IPS-18c (cell line): Measurements from ENCODE around the gene LGALS4.
"Not testable (repeated sequence)": the region's sequence is repeated elsewhere in the genome, so short reads cannot be mapped to it uniquely, and the experiment has no call there.

Experiments used
- H3K4me3 ChIP-seq: 2 replicates; pipeline ENCODE4 v1.7.0; 2013; ENCODE audit warnings: low read depth, mild to moderate bottlenecking, low read length, moderate library complexity; ENCODE audit not compliant: insufficient read depth
- H3K9me3 ChIP-seq: one replicate; pipeline ENCODE4 v1.6.1; 2013; ENCODE audit warnings: mild to moderate bottlenecking, low read length, moderate library complexity; ENCODE audit not compliant: control insufficient read depth, insufficient read depth

LGALS4 gene

DNA sequence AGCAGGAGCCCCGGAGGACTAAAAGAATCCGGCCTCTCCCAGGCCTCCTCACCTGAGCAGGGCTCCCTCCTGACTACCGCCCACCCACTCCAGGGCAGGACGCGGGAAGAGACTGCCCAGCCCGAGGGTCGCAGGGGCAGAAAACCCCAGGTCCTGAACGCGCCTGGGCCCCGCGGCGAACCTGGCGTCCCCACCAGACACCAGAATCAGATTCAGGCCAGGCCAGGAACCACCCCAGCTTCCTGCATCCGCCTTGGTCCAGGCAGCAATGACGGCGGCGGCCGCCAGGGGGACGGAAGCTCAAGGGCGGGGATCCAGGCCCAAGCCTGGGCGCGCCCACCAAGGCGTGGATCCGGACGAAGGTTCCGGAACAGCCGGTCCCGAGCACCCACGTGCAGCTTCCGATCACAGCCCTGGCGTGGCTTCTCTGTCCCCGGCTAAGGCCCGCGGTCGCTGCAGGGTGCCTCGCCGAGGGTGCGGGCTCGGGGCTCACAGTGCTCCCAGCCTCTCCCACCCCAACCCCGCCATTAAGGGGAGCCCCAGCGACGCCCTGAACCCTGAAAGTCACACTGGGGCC lies 43.0 kb downstream of the LGALS4 start:
- Histone ChIP-seq H3K9me3 (no peaks in the 10 kb centered on the region), H3K4me3 (peak overlapping the region; percentile 38; the same call in 1 of the 2 replicates)

DNA sequence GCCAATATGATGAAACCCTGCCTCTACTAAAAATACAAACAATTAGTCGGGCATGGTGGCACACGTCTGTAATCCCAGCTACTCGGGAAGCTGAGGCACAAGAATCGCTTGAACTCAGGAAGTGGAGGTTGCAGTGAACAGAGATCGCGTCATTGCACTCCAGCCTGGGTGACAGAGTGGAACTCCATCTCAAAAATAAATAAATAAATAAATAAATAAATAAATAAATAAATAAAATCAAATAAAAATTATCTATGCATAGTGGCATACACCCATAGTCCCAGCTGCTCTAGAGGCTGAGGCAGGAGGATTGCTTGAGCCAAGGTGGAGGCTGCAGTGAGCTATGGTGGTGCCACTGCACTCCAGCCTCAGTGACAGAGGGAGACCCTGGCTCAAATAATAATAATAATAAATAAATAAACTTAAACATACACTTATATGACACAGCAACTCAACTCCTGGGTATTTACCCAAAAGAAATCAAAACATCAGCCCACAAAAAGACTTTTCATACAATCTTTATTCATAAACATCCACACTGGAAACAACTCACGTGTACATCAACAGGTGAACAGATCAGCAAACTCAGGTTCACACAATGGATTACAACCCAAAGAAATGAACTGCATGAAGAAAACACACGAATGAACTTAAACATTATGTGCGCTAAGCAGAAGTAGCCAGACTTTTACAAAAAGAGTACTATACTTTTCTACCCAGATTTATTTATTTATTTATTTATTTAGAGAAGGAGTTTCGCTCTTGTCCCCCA lies 46.3 kb downstream of the LGALS4 start:
- Histone ChIP-seq H3K4me3 (no peak overlapping the region), H3K9me3 (no peaks in the 10 kb centered on the region)

GRCh38 chr19:38765214-38765613 lies 47.5 kb downstream of the LGALS4 start:
- Histone ChIP-seq H3K4me3 (no peak overlapping the region), H3K9me3 (no peaks in the 10 kb centered on the region)

DNA sequence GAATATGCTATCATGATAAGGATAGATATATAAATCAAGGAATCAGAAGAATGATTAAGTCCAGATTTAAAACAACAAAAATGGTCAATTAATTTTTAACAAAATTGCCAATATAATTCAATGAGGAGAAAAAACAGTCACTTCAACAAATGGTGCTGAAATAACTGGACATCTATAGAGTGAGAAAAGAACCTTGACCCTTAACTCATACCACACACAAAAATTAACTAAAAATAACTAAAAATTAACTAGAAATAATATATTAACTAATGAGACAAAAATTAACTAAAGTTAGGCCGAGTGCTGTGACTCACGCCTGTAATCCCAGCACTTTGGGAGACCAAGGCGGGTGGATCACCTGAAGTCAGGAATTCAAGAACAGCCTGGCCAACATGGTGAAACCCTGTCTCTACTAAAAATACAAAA lies 48.9 kb downstream of the LGALS4 start:
- H3K4me3 ChIP-seq: no peak overlapping the region
- H3K9me3 ChIP-seq: no peaks in the 10 kb centered on the region

GRCh38 chr19:38761884-38762389 lies 50.8 kb downstream of the LGALS4 start:
- not testable (repeated sequence) for H3K9me3 ChIP-seq, H3K4me3 ChIP-seq

DNA sequence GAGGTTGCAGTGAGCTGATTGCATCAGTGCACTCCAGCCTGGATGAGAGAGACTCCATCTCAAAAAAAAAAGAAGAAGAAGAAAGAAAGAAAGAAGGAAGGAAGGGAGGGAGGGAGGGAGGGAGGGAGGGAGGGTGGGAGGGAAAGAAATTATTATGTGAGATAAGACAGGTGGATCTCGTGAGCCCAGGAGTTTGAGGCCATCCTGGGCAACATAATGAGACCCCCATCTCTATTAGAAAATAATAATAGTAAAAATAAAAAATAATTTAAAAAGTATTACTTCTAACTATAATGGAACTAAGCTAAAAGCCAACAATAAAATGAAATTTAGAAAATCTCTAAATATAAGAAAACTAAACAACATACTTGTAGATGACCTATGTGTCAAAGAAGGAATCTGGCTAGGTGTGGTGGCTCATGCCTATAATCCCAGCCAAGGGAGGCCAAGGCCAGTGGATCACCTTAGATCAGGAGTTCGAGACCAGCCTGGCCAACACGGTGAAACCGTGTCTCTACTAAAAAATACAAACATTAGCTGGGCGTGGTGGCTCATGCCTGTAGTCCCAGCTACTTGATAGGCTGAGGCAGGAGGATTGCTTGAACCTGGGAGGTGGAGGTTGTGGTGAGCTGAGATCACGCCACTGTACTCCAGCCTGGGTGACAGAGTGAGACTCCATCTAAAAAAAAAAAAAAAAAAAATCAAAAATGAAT lies 51.8 kb downstream of the LGALS4 start:
- not testable (repeated sequence) for H3K4me3 ChIP-seq, H3K9me3 ChIP-seq

DNA sequence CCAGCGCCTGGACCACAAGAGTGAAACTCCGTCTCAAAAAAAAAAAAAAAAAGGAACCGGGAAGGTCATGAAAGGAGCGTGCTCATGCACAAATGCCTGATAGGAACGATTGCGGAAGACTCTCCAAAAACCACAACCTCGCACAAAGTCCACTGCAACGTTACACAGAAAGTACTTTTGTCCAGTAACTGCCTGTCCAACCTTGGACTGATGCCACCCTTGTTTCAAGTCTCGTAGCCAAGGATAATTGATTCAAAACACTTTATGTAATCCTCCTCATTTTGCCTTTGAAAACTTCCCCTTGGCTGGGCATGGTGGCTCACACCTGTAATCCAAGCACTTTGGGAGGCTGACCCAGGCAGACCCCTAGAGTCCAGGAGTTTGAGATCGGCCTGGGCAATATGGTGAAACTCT lies 53.1 kb downstream of the LGALS4 start:
- H3K9me3 ChIP-seq: no peaks in the 10 kb centered on the region
- no peak overlapping the region for H3K4me3 ChIP-seq

DNA sequence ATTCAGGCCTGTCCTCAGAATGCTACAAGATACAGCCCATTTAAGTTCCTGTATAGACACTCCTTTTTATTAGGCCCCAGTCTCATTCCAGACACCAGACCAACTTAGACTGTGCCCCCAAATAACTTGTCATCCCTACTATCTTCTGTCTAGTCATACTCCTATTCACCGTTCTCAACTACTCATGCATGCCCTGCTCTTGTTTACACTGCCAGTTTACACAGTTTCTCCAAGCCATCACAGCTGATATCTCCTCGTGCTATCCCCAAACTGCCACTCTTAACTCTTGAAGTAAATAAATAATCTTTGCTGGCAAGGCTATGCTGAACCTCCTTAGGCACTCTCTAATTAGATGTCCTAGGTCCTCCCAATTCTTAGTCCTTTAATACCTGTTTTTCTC lies 58.5 kb downstream of the LGALS4 start:
- H3K9me3 ChIP-seq, H3K4me3 ChIP-seq: not testable (repeated sequence)

GRCh38 chr19:38753783-38754182 lies 59.0 kb downstream of the LGALS4 start:
- not testable (repeated sequence) for H3K4me3 ChIP-seq, H3K9me3 ChIP-seq
